Esophagus squamous epithelium (tissue), 4 donors: ENCODE data around the gene WDR6.

Experiments
- CTCF ChIP-seq, 6 experiments: fragments of 450-650 bp in 4 of 6; fragments of 200-600 bp in 2 of 6; sonication (generic) in 2 of 6; IDR thresholded peaks; one replicate each; pipeline ENCODE4 v1.5.1; 2016 to 2019; ENCODE audit warnings: antibody characterized with exemption in 6 of 6, mild to moderate bottlenecking in 4 of 6, moderate library complexity in 4 of 6
- POLR2A ChIP-seq, 4 donors: fragments of 450-650 bp; IDR thresholded peaks; one replicate each; pipeline ENCODE4 v1.6.1; 2017; ENCODE audit warnings: antibody characterized with exemption in 4 of 4, mild to moderate bottlenecking in 4 of 4, moderate library complexity in 3 of 4

GRCh38 chr3:48962939-48963338 lies 44.3 kb upstream of the WDR6 start:
- TF ChIP-seq CTCF (IDR thresholded peaks at IDR 0.05): no peak
- no peak for TF ChIP-seq POLR2A (IDR thresholded peaks at IDR 0.05)
